Activated CD8-positive, alpha-beta memory T cell treated with anti-CD3 and anti-CD28 coated beads, Interleukin-2, amount 10 ng/mL, durations not matched to agents 7 days and 5 days (primary cell): Measurements from ENCODE around the gene ST13. TPM values are rescaled to one million over a fixed set of nuclear protein-coding genes. Genes with fewer than 3 reads are reported as not detected.
"Not testable (repeated sequence)": the region's sequence is repeated elsewhere in the genome, so short reads cannot be mapped to it uniquely, and the experiment has no call there.

ENCODE experiments used
- ATAC-seq: fragments of 150-1000 bp; cut with Tn5 transposase; one replicate; pipeline ENCODE4 v1.10.0; 2021; ENCODE audit warnings: moderate library complexity
- CTCF ChIA-PET: fragments of 350-600 bp; sonication (Branson Sonifier 250); formaldehyde crosslinking; loops from one replicate; lab custom pipeline; 2021; ENCODE audit warnings: antibody characterized with exemption; lab: Charles Lee
- DNase-seq: peaks from one replicate; pipeline ENCODE4 v3.0.0-alpha.2; 2020
- H3K27ac Mint-ChIP-seq: one replicate; pipeline ENCODE4 v1.8.0; 2021; ENCODE audit warnings: mild to moderate bottlenecking, mixed read lengths
- H3K27me3 Mint-ChIP-seq: one replicate; pipeline ENCODE4 v1.8.0; 2021; ENCODE audit warnings: mixed read lengths
- H3K36me3 Mint-ChIP-seq: one replicate; pipeline ENCODE4 v1.8.0; 2021; ENCODE audit warnings: mild to moderate bottlenecking, mixed read lengths
- H3K4me1 Mint-ChIP-seq: one replicate; pipeline ENCODE4 v1.8.0; 2021; ENCODE audit warnings: mixed read lengths
- H3K4me3 Mint-ChIP-seq: one replicate; pipeline ENCODE4 v1.8.0; 2021; ENCODE audit warnings: mild to moderate bottlenecking, moderate library complexity, mixed read lengths
- H3K9me3 Mint-ChIP-seq: one replicate; pipeline ENCODE4 v1.8.0; 2022; ENCODE audit warnings: low read depth, mixed read lengths
- total RNA-seq, 2 experiments: library from RNA; stranded (reverse); gene quantifications; one replicate each; pipeline ENCODE4 v1.2.3, GENCODE V29; 2021

The ST13 gene
- 100 to 1,000 TPM; 120 to 150 TPM for total RNA-seq

DNA sequence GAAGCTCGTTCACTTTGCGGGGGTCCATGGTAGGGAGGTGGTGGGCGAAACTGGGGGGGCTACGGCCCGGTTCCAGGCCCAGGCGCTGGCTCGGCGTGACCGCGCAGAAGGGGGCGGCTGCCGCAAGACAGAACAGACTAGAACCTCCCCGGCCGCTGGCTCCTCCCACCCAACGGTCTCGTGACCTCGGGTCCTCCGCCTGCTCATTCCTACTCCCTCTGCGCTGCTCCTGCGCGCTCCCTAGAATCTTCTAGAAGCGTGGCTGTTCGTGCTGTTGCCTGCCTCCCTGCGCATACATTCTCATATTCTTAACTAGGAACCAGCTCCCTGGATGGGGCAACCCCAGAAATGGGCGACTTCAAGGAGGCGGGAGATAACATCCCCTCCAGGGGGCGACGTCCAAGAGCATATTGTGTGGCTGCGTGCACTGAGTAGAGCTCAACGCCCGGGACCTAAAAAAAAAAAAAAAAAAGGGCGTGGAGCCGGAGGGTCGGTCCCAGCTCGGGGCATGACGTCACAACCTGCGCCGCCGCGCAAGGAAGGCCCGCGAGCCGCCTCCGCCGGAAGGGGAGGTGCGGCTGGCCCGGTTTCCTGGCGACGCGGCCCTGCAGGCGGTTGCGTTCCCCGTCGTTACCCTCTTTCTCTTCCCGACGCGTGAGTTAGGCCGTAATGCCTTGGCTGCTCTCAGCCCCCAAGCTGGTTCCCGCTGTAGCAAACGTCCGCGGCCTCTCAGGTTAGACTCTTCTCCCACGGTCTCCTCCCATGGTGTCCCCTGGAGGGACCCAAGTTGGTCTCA is at the start of gene ST13, which contains the start of gene XPNPEP3:
Gene ST13 (minus strand): TSS at position 127 of the 796 bp plus-strand sequence. CDS start 99 bp downstream, at position 28.
Gene XPNPEP3 (plus strand): TSS at position 636 of the 796 bp plus-strand sequence. CDS start 34 bp downstream, at position 670.
- H3K9me3 Mint-ChIP-seq = no peaks in the 10 kb centered on the region
- H3K4me1 Mint-ChIP-seq = peaks cover 45% of the 10 kb centered on the region
- CTCF ChIA-PET = interaction anchor here (0.6 to 3.6 kb wide), 12 partner anchors 11 to 396 kb away, joined by 3 to 14 read pairs (median 4); partner anchors contain the start of gene SLC25A17
- peaks cover 6% of the 10 kb centered on the region for H3K36me3 Mint-ChIP-seq
- peak within 1 kb of the TSS; percentile 93 for H3K4me3 Mint-ChIP-seq
- H3K27ac Mint-ChIP-seq = peak within 1 kb of the TSS; percentile 100
- H3K27me3 Mint-ChIP-seq = no peaks in the 10 kb centered on the region
- peak; percentile 98 for DNase-seq
- peak; percentile 94 for ATAC-seq

DNA sequence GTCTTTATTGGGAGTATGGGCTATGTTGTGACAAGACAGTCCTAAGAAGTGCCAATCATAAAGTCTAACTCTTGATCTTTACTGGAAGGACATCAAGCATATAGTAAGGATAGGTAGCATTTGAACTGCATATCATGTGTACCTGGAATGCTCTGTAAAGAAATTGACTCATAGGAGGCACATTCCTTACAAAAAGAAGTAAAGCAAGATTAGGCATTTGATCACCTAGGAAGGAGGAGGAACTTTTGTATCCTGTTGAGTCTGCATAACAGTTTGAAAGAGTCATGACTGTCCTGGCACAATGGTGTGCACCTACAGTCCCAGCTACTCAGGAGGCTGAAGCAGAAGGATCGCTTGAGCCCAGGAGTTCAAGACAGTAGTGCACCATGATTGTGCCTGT is 47.7 kb upstream of the ST13 start:
- Mint-ChIP-seq H3K4me1 (peaks cover 10% of the 10 kb centered on the region), H3K27ac (no peak overlapping the region), H3K27me3 (no peaks in the 10 kb centered on the region), H3K4me3 (no peak overlapping the region), H3K9me3 (no peaks in the 10 kb centered on the region), H3K36me3 (no peaks in the 10 kb centered on the region)
- DNase-seq (no peak), ATAC-seq (no peak)
- CTCF ChIA-PET = interaction anchor here (1.3 kb wide), 1 partner anchor 221 kb away, joined by 3 read pairs; no protein-coding TSS in a partner anchor

DNA sequence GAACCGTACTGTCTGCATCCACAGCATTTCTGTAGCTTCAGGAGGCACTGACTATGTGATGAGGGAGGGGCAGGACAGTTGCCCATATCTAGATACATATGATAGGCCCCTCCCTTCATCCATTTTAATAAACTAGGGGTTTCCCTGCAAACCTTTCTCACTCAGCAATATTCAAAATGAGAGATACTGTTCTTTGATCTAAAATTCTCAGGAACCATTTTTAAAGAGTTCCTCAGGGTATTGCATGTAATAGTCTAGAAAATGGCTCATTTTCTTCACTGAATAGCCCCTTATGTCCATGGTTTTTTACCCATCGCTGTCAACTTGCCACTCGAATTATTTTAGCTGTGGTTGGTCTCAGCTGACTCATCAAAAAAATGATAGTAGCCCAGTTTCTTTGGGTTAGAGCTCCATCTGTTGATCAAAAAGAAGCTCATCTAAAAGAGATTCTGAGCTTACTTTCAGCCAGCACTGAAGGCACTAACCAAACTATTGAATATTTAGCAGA is 42.5 kb upstream of the ST13 start:
- H3K4me3 Mint-ChIP-seq = peak overlapping the region; percentile 33
- DNase-seq = no peak
- H3K4me1 Mint-ChIP-seq = peaks cover 16% of the 10 kb centered on the region
- ATAC-seq = peak; percentile 80
- no peaks in the 10 kb centered on the region for H3K36me3 Mint-ChIP-seq
- H3K27ac Mint-ChIP-seq = peak overlapping the region; percentile 71
- CTCF ChIA-PET = interaction anchor here (0.6 to 3.9 kb wide), 44 partner anchors 10 to 719 kb away, joined by 3 to 56 read pairs (median 4); partner anchors contain the start of genes DNAJB7, SLC25A17, ST13 and XPNPEP3
- H3K27me3 Mint-ChIP-seq = no peaks in the 10 kb centered on the region
- H3K9me3 Mint-ChIP-seq = no peaks in the 10 kb centered on the region

DNA sequence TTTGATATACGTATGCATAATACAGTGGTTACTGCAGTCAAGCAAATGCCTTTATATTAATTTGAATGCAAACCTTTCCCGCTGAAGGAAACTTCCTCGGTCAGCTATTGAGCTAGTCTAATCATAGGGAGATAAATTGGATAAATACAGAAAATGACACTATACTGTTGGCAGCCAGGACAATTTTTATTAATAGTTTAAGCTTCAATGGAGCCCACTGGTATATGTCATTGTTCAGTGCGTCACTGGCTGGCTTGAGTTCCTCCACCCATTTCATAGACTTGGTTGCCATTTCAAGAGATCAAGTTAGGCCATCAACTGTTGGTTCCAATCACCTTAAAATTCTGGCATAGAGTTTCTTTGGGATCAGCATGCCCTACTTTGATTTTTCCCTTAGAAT is 38.0 kb upstream of the ST13 start:
- Mint-ChIP-seq H3K4me3 (no peak overlapping the region), H3K27me3 (no peaks in the 10 kb centered on the region), H3K4me1 (peaks cover 9% of the 10 kb centered on the region), H3K9me3 (no peaks in the 10 kb centered on the region), H3K36me3 (no peaks in the 10 kb centered on the region), H3K27ac (no peak overlapping the region)
- ATAC-seq (no peak), DNase-seq (no peak)
- CTCF ChIA-PET = no interaction called here

DNA sequence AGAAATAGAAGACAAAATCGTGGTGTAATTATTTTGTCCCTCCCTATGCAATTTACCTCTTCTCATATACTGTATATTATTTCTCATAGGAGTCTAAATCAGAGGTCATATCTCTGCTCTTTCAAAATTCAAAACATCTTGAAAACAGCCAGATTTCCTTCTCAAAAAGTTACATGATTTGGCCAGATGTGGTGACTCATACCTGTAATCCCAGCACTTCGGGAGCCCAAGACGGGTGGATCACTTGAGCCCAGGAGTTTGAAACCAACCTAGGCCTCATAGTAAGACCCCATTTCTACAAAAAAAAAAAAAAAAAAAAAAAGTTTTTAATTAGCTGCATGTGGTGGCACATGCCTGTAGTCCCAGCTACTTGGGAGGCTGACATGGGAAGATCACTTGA is 34.4 kb upstream of the ST13 start:
- no peaks in the 10 kb centered on the region for H3K27me3 Mint-ChIP-seq
- H3K9me3 Mint-ChIP-seq = no peaks in the 10 kb centered on the region
- H3K4me1 Mint-ChIP-seq = peaks cover 6% of the 10 kb centered on the region
- peaks cover 11% of the 10 kb centered on the region for H3K36me3 Mint-ChIP-seq
- H3K27ac Mint-ChIP-seq = no peak overlapping the region
- no peak for ATAC-seq
- CTCF ChIA-PET = interaction anchor here (1.2 to 2.0 kb wide), 2 partner anchors 32 to 206 kb away, joined by 4 read pairs; no protein-coding TSS in a partner anchor
- H3K4me3 Mint-ChIP-seq = no peak overlapping the region
- DNase-seq = no peak

DNA sequence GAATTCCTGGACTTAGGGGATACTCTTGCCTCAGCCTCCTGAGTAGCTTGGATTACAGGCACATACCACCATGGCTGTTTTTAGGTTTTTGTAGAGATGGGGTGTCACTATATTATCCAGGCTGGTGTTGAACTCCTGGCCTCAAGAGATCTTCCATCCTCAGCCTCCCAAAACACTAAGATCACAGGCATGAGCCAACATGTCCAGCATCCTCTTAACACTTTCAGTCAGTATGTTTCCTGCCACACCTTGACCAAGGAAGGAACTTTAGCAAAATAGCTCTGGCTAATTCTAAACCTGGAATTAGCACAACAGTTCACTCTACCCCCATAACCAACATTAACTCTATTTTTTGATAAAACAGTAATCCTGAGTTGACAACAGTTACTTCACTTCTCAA is 32.7 kb upstream of the ST13 start:
- Mint-ChIP-seq H3K27ac (peak overlapping the region; percentile 41), H3K36me3 (peaks cover 11% of the 10 kb centered on the region), H3K27me3 (no peaks in the 10 kb centered on the region), H3K4me1 (peaks cover 6% of the 10 kb centered on the region), H3K9me3 (no peaks in the 10 kb centered on the region), H3K4me3 (no peak overlapping the region)
- DNase-seq = no peak
- CTCF ChIA-PET = interaction anchor here (1.8 to 4.1 kb wide), 3 partner anchors 10 to 206 kb away, joined by 4 to 19 read pairs (median 4); no protein-coding TSS in a partner anchor
- no peak for ATAC-seq

DNA sequence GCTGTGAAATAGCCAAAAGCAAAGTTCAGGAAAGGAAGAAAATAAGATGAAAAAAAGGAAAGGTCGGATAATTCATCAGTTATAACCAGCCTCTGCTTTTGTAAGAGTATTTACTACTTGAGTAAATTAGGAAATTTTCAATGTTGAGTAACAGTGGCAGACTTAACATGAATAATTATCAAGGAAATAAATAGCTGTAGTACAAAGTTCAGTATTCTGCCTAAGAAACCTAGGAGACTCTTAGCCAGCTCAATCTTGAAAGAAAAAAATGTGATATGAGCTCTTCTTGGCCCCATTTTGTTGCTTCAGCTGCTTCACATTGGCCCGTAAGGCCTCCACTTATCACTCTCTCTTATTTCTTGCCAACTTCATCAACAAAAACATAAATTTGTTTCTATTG is 22.5 kb upstream of the ST13 start:
- Mint-ChIP-seq H3K36me3 (peaks cover 4% of the 10 kb centered on the region), H3K4me3 (no peak overlapping the region), H3K4me1 (no peaks in the 10 kb centered on the region), H3K27me3 (no peaks in the 10 kb centered on the region), H3K9me3 (no peaks in the 10 kb centered on the region), H3K27ac (no peak overlapping the region)
- DNase-seq = no peak
- no peak for ATAC-seq
- CTCF ChIA-PET = interaction anchor here (1.6 kb wide), 1 partner anchor 29 kb away, joined by 4 read pairs; no protein-coding TSS in a partner anchor

DNA sequence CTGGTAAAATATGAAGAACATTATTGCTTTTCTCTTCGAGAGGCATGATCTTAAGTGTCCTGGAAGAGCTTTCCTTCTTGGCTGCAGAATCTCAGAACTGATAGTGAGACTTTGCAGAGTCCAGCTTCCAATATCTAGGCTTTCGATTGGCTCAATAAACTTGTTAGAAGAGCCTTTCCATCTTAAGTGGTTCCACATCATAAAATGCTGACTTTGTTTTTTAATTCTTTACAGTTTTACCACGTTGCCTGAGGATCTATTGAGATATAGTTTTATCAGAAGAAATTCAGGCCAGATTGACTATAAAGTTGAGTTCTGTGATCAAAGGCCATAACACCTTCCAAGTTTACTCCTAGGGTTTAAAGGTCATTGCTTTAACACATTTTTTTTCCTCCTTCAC is 21.0 kb upstream of the ST13 start:
- peaks cover 4% of the 10 kb centered on the region for H3K36me3 Mint-ChIP-seq
- no peaks in the 10 kb centered on the region for H3K4me1 Mint-ChIP-seq
- ATAC-seq = no peak
- H3K4me3 Mint-ChIP-seq = no peak overlapping the region
- no peaks in the 10 kb centered on the region for H3K27me3 Mint-ChIP-seq
- H3K27ac Mint-ChIP-seq = no peak overlapping the region
- CTCF ChIA-PET = no interaction called here
- DNase-seq = no peak
- H3K9me3 Mint-ChIP-seq = no peaks in the 10 kb centered on the region

DNA sequence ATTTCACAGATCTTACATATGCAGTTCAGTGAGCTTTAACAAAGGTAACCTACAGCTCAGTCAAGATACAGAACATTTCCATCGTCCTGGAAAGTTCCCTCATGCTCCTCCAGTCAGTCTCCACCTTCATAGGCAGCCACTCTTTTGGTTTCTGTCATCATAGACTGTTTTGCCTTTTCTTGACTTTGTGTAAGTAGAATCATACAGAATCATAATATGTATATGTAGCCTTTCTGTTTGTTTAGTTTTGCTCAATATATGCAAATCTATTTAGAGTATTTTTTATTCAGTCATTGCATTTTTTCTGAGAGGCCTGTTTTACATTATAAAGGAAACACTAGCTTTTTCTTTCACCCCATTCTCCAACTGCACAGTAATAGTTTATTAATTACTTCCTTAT is 20.5 kb upstream of the ST13 start:
- no peak for ATAC-seq
- H3K27me3 Mint-ChIP-seq = no peaks in the 10 kb centered on the region
- no peaks in the 10 kb centered on the region for H3K9me3 Mint-ChIP-seq
- no peak for DNase-seq
- no peaks in the 10 kb centered on the region for H3K4me1 Mint-ChIP-seq
- no peak overlapping the region for H3K27ac Mint-ChIP-seq
- H3K4me3 Mint-ChIP-seq = no peak overlapping the region
- CTCF ChIA-PET = interaction anchor here (1.0 to 1.1 kb wide), 2 partner anchors 10 to 22 kb away, joined by 3 read pairs; no protein-coding TSS in a partner anchor
- H3K36me3 Mint-ChIP-seq = peaks cover 3% of the 10 kb centered on the region

DNA sequence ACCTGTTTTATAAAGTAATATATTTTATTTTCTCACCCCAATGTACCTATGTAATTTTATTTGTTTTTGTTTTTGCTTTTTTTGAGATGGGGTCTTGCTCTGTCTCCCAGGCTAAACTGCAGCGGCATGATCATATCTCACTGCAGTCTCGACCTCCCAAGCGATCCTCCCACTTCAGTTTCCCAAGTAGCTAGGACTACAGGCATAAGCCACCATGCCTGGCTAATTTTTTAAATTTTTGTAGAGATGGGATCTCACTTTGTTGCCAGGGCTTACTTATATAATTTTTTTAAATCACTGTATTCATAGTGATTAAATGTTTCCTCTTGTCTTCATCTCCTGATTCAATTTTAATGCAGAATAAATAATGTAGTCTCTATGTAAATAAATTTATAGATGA is 18.7 kb upstream of the ST13 start:
- Mint-ChIP-seq H3K36me3 (peaks cover 2% of the 10 kb centered on the region), H3K4me3 (no peak overlapping the region), H3K9me3 (no peaks in the 10 kb centered on the region), H3K4me1 (no peaks in the 10 kb centered on the region), H3K27me3 (no peaks in the 10 kb centered on the region), H3K27ac (no peak overlapping the region)
- ATAC-seq (no peak), DNase-seq (no peak)
- CTCF ChIA-PET = interaction anchor here (1.5 kb wide), 1 partner anchor 192 kb away, joined by 4 read pairs; no protein-coding TSS in a partner anchor

DNA sequence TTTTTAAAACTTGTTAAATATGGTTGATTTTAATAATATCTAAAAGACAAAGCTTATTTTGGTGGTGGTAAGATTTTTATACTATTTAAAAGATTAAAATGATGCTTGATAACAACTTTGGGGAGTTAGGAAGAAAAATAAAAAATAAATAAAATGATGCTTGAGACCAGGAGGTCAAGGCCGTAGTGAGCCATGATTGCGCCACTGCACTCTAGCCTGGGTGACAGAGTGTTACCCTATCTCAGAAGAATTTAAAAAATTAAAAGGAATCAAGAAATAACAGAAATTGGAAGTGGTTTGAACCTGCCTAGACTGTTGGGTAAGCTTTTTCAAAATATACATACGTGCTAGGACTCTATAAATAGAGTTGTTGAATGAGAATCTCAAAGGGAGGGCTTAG is 17.6 kb upstream of the ST13 start:
- no peaks in the 10 kb centered on the region for H3K4me1 Mint-ChIP-seq
- H3K27ac Mint-ChIP-seq = no peak overlapping the region
- no peak overlapping the region for H3K4me3 Mint-ChIP-seq
- CTCF ChIA-PET = interaction anchor here (1.1 kb wide), 1 partner anchor 13 kb away, joined by 4 read pairs; the partner anchor contains the start of gene DNAJB7
- ATAC-seq = no peak
- H3K27me3 Mint-ChIP-seq = no peaks in the 10 kb centered on the region
- H3K9me3 Mint-ChIP-seq = no peaks in the 10 kb centered on the region
- DNase-seq = no peak
- H3K36me3 Mint-ChIP-seq = peaks cover 2% of the 10 kb centered on the region

DNA sequence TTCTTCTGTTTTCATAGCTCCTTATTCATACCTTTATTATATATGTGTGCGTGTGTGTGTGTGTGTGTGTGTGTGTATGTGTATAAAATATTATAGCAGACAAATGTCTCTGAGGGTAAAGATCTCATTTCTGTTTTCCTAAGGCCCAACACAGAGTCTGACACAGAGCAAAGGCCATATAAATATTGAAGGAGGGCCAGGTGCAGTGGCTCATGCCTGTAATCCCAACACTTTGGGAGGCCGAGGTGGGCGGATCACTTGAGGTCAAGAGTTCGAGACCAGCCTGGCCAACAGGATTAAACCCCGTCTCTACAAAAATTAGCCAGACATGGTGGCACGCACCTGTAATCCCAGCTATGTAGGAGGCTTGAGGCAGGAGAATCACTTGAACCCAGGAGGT is 11.9 kb upstream of the ST13 start:
- H3K27me3 Mint-ChIP-seq = not testable (repeated sequence)

DNA sequence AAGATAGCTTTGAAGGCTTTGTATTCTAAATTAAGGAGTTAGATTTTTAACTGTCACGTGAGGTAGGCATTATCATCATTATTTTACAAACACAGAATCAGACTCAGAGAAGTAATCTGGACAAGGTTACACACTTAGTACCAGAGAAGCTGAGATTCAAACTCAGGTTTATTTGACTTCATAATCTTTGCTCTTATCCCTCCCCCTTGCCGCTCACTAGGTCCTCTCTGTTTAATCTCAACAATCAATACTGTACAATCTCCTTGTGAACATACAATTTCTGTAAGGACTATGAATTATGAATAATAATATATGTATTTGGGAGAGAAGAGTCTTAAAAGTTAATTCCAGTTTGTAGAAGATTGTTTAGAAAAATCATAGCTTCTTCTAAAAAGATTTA is 10.7 kb upstream of the ST13 start:
- ATAC-seq (no peak), DNase-seq (no peak)
- no peak overlapping the region for H3K4me3 Mint-ChIP-seq
- peaks cover 11% of the 10 kb centered on the region for H3K4me1 Mint-ChIP-seq
- no peak overlapping the region for H3K27ac Mint-ChIP-seq
- H3K27me3 Mint-ChIP-seq = no peaks in the 10 kb centered on the region
- peaks cover 2% of the 10 kb centered on the region for H3K36me3 Mint-ChIP-seq
- no peaks in the 10 kb centered on the region for H3K9me3 Mint-ChIP-seq
- CTCF ChIA-PET = interaction anchor here (0.6 to 4.3 kb wide), 5 partner anchors 9 to 127 kb away, joined by 3 to 14 read pairs (median 7); partner anchors contain the start of genes ST13 and XPNPEP3

More for the DNA sequence above, 11.9 kb upstream of the ST13 start:
- not testable (repeated sequence) for H3K36me3 Mint-ChIP-seq, ATAC-seq, H3K4me3 Mint-ChIP-seq, H3K27ac Mint-ChIP-seq, DNase-seq, H3K9me3 Mint-ChIP-seq
- peaks cover 11% of the 10 kb centered on the region for H3K4me1 Mint-ChIP-seq
- CTCF ChIA-PET = interaction anchor here (1.3 to 4.3 kb wide), 4 partner anchors 11 to 185 kb away, joined by 5 to 14 read pairs (median 8); partner anchors contain the start of genes ST13 and XPNPEP3
